HCEC 1CT (cell line): Measurements from ENCODE around the gene FAM163B.

Experiments
- DNase-seq: peaks from one replicate; pipeline ENCODE4 v3.0.0-alpha.2; 2017

The FAM163B gene

GRCh38 chr9:133609311-133610098, at the start of gene FAM163B:
TSS of gene FAM163B (minus strand) at chr9:133609389. CDS start at chr9:133580223, 29,166 bp downstream.
- no peak for DNase-seq

GRCh38 chr9:133657120-133657661, 48.0 kb upstream of the FAM163B start:
- no peak for DNase-seq

- no peak for DNase-seq
Observed at GRCh38 chr9:133656211-133657119, 47.3 kb upstream of the FAM163B start.

- no peak for DNase-seq
Observed at GRCh38 chr9:133655701-133656100, 46.5 kb upstream of the FAM163B start.

- no peak for DNase-seq
Observed at GRCh38 chr9:133654736-133655657, 45.8 kb upstream of the FAM163B start.

- no peak for DNase-seq
Observed at GRCh38 chr9:133653638-133654037, 44.4 kb upstream of the FAM163B start.

GRCh38 chr9:133650026-133650425, 40.8 kb upstream of the FAM163B start:
- no peak for DNase-seq

- DNase-seq: no peak
Observed at GRCh38 chr9:133649194-133649593, 40.0 kb upstream of the FAM163B start.

GRCh38 chr9:133647765-133648469, 38.7 kb upstream of the FAM163B start:
- no peak for DNase-seq

GRCh38 chr9:133647148-133647547, 38.0 kb upstream of the FAM163B start:
- DNase-seq: no peak

GRCh38 chr9:133645021-133645765, 36.0 kb upstream of the FAM163B start:
- no peak for DNase-seq

GRCh38 chr9:133643978-133644760, 35.0 kb upstream of the FAM163B start:
- DNase-seq: no peak

- no peak for DNase-seq
Observed at GRCh38 chr9:133643362-133643755, 34.2 kb upstream of the FAM163B start.

- DNase-seq: no peak
Observed at GRCh38 chr9:133642708-133643361, 33.6 kb upstream of the FAM163B start.

- no peak for DNase-seq
Observed at GRCh38 chr9:133641861-133642595, 32.8 kb upstream of the FAM163B start.

- DNase-seq: no peak
Observed at GRCh38 chr9:133641396-133641655, 32.1 kb upstream of the FAM163B start.

- no peak for DNase-seq
Observed at GRCh38 chr9:133640580-133641395, 31.6 kb upstream of the FAM163B start.

GRCh38 chr9:133640160-133640559, 31.0 kb upstream of the FAM163B start:
- no peak for DNase-seq
